Stimulated activated CD4-positive, alpha-beta T cell treated with anti-CD3 and anti-CD28 coated beads, Interleukin-4, amount 100 ng/mL, for 4 hours (primary cell): ENCODE results near the gene TTC19.

ENCODE experiments used
- DNase-seq, 2 experiments: peaks; one replicate each; pipeline ENCODE4 v3.0.0-alpha.2; 2020

The TTC19 gene

GRCh38 chr17:15999141-15999973 lies at the start of gene TTC19, which contains the start of gene ZSWIM7:
Gene TTC19 (plus strand): TSS chr17:15999824. CDS start chr17:15999849, 25 bp downstream.
Gene ZSWIM7 (minus strand): TSS chr17:15999704. CDS start chr17:15999594, 110 bp downstream.
- DNase-seq = peak; percentile 89 to 93

GRCh38 chr17:15951368-15952047 lies 48.1 kb upstream of the TTC19 start:
- no peak for DNase-seq

- DNase-seq = no peak
Observed at GRCh38 chr17:15952048-15952532, 47.5 kb upstream of the TTC19 start.

- no peak for DNase-seq
Observed at GRCh38 chr17:15952916-15953790, 46.5 kb upstream of the TTC19 start.

- no peak for DNase-seq
Observed at GRCh38 chr17:15954222-15954621, 45.4 kb upstream of the TTC19 start.

GRCh38 chr17:15955793-15956541 lies 43.7 kb upstream of the TTC19 start:
- no peak for DNase-seq

- DNase-seq = peak in 1 of 2 experiments; percentile 33
Observed at GRCh38 chr17:15957206-15957605, 42.4 kb upstream of the TTC19 start.

GRCh38 chr17:15957608-15958307 lies 41.9 kb upstream of the TTC19 start:
- DNase-seq = no peak

- no peak for DNase-seq
Observed at GRCh38 chr17:15958484-15958854, 41.2 kb upstream of the TTC19 start.

GRCh38 chr17:15963670-15964110 lies 35.9 kb upstream of the TTC19 start:
- no peak for DNase-seq

- no peak for DNase-seq
Observed at GRCh38 chr17:15965528-15965927, 34.1 kb upstream of the TTC19 start.

GRCh38 chr17:15966183-15966878 lies 33.3 kb upstream of the TTC19 start:
- no peak for DNase-seq

GRCh38 chr17:15966879-15967248 lies 32.8 kb upstream of the TTC19 start:
- no peak for DNase-seq

GRCh38 chr17:15967706-15968399 lies 31.8 kb upstream of the TTC19 start:
- no peak for DNase-seq

- no peak for DNase-seq
Observed at GRCh38 chr17:15969463-15969862, 30.2 kb upstream of the TTC19 start.

GRCh38 chr17:15970500-15970899 lies 29.1 kb upstream of the TTC19 start:
- DNase-seq = no peak

GRCh38 chr17:15971098-15971678 lies 28.4 kb upstream of the TTC19 start:
- DNase-seq = no peak

GRCh38 chr17:15971882-15972281 lies 27.7 kb upstream of the TTC19 start:
- no peak for DNase-seq

GRCh38 chr17:15972497-15972951 lies 27.1 kb upstream of the TTC19 start:
- DNase-seq = no peak

- DNase-seq = no peak
Observed at GRCh38 chr17:15973016-15973415, 26.6 kb upstream of the TTC19 start.
